Forelimb muscle (tissue), 1 donor: ENCODE measurements around the gene MIOX. TPM values are rescaled to one million over a fixed set of nuclear protein-coding genes. Genes with fewer than 3 reads are reported as not detected.
"Not testable (repeated sequence)": the region's sequence is repeated elsewhere in the genome, so short reads cannot be mapped to it uniquely, and the experiment has no call there.

ENCODE experiments used
- DNase-seq: peaks from one replicate; pipeline ENCODE4 v3.0.0-alpha.2; 2013; ENCODE audit warnings: low read depth
- polyA plus RNA-seq: library from polyadenylated mRNA; unstranded; fragments of 120-200 nt; gene quantifications from one replicate; pipeline ENCODE4 v1.2.1, GENCODE V29; 2013; ENCODE audit not compliant: insufficient read length

MIOX gene
- polyA plus RNA-seq, 1 donor, result 0.15 TPM

- no peak for DNase-seq
Measured at GRCh38 chr22:50516891-50517290, 30.2 kb downstream of the MIOX start.

- DNase-seq, result no peak
Measured at GRCh38 chr22:50517495-50518260, 31.0 kb downstream of the MIOX start.

DNA sequence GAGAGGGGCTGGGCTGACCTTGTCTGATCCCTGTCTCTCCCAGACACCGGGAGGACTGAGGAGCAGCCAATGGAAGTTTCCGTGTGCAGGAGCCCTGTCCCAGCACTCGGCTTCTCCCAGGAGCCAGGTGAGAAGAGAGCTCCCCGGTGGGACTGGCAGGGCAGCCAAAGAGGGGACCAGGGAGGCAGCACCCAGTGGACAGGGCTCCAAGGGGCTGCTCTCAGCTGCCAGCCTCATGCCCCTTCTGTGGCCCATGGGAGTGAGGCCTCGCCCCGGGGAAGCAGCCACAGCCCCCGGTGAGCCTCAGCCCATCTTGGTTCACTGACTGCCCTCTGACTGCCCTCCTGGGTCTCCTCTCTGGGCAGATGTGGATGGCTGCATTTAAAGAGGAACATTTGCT, 31.9 kb downstream of the MIOX start:
- no peak for DNase-seq

GRCh38 chr22:50519151-50519550, 32.5 kb downstream of the MIOX start:
- no peak for DNase-seq

DNA sequence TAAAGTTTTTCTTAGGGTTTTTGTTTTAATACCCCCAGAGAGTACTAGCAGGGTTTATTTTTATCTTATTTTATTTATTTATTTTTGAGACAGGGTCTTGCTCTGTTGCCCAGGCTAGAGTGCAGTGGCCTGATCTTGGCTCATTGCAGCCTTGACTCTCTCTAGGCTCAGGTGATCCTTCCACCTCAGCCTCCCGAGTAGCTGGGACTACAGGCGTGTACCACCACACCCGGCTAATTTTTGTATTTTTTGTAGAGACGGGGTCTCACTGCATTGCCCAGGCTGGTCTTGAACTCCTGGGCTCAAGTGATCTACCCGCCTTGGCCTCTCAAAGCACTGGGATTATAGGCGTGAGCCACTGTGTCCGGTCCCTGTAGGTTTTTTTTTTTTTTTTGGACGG, 33.5 kb downstream of the MIOX start:
- DNase-seq, result not testable (repeated sequence)

DNA sequence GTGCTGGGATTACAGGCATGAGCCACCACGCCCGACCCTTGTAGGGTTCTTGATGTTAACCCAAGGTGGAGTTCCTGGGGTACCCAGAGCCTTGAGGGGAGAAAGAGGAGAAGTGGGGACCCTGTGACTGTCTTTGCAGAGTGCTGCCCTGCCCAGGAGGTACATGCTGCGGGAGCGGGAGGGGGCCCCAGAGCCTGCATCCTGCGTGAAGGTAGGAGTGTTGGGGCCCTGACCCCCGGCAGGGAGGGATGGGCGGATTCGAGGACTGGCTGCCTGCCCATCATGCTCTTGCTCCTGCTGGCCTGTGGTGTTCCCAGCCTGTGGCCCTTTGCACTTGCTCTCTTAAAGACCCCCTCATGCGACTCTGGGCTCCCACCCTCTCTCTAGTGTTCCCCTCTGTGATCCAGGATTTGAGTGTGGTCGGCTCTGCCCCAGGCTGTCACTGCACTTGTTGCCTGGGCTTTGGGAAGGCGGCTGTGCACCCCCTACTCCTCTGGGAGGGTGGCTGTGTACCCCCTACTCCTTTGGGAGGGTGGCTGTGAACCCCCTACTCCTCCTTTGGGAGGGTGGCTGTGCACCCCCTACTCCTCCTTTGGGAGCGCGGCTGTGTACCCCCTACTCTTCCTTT, 34.3 kb downstream of the MIOX start:
- DNase-seq, result no peak

DNA sequence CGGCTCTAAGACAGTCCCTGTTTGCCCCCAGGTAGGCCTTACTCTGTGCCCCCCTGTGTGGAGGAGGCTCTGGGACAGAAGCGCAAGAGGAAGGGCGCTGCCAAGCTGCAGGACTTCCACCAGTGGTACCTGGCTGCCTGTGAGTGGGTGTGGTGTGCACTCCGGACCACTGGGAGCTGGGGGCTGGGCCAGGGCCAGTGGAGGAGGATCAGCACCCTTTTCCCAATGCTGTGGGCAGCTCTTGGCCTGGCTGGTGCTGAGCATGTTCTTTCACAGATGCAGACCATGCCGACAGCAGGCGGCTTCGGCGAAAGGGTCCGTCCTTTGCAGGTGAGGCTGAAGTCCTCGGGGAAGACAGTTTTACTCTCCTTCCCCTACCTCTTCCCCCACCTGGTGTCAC, 35.1 kb downstream of the MIOX start:
- no peak for DNase-seq

DNA sequence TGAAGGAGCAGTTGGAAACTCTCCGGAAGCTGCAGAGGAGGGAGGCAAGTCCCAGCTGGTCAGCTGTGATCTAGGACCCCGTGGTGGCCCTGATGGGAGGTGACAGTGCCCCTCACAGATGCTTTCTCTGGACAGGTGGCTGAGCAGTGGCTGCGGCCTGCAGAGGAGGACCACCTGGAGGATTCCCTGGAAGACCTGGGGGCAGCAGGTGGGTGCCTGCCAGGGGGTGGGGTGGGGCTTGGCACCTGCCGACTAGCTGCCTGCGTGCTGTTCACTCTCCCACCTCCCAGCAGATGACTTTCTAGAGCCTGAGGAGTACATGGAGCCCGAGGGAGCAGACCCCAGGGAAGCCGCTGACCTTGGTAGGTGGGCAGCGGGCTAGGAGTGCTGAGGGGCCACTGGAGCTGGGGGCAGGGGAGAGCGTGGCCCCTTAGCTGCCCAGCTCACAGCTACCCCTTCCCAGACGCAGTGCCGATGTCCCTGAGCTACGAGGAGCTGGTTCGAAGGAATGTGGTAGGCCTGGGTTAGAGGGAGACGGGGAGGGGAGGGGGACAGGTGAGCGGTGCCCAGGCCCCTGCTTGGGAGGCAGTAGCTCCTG, 35.6 kb downstream of the MIOX start:
- DNase-seq, result no peak

DNA sequence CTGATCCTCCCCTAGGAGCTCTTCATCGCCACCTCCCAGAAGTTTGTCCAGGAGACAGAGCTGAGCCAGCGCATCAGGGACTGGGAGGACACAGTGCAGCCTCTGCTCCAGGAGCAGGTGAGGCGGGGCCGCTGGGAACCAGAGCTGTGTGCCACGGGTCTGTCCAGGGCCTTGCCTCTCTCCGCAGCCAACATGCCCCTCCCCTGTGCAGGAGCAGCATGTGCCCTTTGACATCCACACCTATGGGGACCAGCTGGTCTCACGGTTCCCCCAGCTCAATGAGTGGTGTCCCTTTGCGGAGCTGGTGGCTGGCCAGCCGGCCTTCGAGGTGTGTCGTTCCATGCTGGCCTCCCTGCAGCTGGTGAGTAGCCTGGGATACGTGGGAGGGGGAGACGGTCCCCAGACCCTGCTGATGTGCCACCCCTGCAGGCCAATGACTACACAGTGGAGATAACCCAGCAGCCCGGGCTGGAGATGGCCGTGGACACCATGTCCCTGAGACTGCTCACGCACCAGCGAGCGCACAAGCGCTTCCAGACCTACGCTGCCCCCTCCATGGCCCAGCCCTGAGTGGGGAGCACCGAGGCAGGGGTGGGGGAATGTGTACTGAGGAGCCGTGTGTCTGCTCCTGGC, 36.3 kb downstream of the MIOX start:
- DNase-seq, result no peak

DNA sequence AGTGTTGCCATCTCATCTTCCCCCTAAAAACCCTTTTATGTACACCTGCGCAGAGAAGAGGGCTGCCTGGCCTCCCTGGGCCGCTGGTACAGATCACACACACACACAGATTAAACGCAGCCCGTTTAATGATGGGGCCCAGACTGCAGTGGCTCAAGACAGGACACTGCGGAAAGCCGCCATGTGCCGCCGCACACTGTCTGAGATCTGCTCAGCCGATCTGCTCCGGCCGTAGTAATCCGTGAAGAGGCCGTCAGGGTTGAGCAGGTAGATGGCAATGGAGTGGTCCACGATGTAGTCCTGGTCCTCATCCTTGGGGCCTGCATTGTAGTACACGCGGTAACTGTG, 36.8 kb downstream of the MIOX start:
- no peak for DNase-seq

DNA sequence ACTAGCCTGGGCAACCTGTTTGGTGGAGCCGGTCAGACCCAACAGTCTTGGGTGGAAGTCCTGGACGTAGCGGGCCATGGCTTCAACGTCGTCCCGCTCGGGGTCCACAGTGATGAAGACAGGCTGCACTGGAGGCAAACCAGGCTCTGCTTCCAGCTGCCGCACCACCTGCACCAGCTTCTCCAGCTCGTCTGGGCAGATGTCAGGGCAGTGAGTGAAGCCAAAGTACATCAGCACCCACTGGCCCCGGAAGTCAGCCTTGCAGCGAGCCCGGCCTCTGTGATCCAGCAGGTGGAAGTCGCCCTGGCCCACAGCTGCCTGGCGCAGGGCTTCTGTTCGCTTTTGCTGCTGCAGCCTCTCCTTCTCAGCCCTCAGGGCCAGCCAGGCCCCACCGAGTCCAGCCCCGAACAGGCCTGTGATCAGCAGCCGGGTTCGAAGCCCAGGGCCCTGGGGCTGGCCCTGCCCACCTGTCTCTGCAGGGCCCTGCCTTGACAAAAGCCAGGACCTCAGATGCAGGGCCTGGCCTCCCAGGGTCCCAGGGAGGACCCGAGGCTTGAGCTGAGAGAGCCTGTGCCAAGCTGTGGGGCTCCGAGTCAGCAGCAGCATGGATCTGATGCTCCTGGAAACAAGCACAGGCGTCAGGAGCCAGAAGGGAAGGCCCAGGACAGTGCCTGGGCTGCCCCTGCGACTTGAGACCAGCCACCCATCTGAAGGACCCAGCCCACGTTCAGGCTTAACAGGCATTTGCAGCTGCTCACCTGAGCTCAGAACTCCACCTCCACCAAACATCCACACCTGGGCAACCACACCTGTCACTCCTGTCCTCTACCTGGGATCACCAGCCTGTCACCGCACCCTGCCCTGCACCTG, 37.4 kb downstream of the MIOX start:
- no peak for DNase-seq

GRCh38 chr22:50524676-50525103, 38.0 kb downstream of the MIOX start:
- DNase-seq, result no peak

DNA sequence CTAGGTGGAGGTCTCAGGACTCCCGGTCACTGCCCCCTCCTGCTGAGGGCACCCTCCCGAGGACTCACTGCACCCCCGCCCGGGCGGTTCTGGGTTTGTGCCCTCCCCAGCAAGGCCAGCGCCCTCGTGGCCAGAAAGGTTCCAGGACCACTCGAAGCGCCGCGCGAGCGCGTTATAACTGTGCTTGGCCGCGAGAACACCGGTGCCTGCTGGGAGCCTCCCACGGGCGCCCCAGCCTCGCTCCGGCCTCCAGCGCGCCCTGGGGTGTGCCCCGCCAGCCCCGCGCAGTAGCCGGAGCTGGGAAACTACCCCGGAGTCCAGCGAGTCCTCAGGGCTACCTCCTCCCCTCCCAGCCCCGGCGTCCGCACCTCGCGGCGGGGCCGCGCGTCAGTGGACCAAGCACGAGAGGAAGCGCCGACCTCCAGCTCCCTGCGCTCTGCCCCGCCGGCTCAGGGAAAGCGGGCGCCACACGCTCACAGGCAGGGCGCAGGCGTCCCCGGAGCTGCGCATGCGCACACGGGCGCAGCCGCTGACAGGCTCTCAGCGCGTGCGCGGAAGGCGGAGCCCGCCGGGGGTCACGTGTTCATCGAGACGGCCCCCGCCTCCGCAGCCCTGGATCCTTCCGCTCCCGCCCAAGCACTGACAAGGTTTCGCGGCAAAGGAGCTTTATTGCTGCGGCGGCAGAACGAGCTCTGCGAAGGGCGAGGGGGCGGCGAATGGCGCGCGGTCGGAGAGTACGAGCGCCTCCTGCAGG, 38.6 kb downstream of the MIOX start, which contains the start of gene SCO2:
Gene SCO2, minus strand, starts transcription at position 495 of the 754 bp plus-strand sequence. CDS start 1,187 bp downstream, outside the sequence.
- DNase-seq, result peak; percentile 94

GRCh38 chr22:50525858-50526107, 39.1 kb downstream of the MIOX start:
- DNase-seq, result no peak

GRCh38 chr22:50526108-50526833, 39.6 kb downstream of the MIOX start:
- DNase-seq, result no peak

DNA sequence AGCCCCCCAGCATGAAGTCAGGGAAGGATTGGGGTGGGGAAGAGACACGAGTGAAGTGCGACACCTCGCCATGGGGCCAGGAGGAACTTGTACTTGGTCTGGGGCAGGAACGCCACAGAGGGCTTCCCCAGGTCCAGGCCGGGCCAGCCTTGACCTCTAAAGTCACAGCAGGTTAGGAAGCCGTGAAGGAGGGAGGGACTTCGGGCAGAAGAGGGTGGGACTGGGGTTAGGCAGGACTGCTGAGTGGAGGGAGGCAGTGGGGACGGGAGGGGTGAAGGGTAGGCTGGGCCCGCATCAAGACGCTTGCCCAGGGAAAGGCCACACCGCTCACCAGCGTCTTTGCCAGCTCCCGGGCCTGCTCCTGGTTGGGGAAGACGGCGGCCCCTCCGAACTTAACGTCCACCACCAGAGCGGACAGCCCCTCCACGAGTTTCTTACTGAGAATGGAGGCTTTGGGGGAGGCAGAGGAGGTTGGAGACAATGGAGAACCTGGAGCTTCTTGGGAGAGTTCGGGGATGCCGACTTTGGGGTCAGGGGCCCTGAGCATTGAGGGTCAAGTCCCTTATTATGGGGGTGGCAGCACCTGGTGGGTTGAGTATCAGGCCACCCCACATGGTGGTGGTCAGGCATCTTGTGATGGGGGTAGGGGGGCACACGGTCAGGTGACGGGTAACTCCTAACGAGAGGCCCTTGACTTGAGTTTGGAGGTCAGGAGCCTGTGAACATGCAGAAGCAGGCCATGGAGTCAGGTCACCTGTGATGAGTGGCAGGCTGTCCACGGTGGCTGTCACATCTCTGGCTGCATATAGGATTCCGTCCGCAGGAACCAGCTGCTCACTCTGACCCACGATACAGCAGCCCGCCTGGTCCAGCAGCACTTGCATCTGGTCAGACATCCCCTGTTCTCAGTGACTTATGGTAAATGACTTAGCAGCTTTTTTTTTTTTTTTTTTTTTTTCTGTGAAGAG, 40.5 kb downstream of the MIOX start:
- no peak for DNase-seq

- no peak for DNase-seq
Measured at GRCh38 chr22:50527921-50528681, 41.4 kb downstream of the MIOX start.

- DNase-seq, result no peak
Measured at GRCh38 chr22:50528682-50529415, 42.2 kb downstream of the MIOX start.
